Peyer's patch (tissue), 4 donors: ENCODE measurements around the gene LEF1.

ENCODE experiments used
- POLR2A ChIP-seq, 2 donors: fragments of 450-650 bp; IDR thresholded peaks; one replicate each; pipeline ENCODE4 v1.5.1; 2017; ENCODE audit warnings: antibody characterized with exemption in 2 of 2, mild to moderate bottlenecking in 2 of 2, moderate library complexity in 2 of 2
- TF ChIP-seq, protein P1 (sequence below), 6 experiments: fragments of 450-650 bp in 4 of 6; fragments of 200-600 bp in 2 of 6; sonication (generic) in 1 of 6; IDR thresholded peaks; one replicate each; pipeline ENCODE4 v1.5.1; 2017 to 2019; ENCODE audit warnings: antibody characterized with exemption in 6 of 6, mild to moderate bottlenecking in 3 of 6, moderate library complexity in 1 of 6

DNA sequence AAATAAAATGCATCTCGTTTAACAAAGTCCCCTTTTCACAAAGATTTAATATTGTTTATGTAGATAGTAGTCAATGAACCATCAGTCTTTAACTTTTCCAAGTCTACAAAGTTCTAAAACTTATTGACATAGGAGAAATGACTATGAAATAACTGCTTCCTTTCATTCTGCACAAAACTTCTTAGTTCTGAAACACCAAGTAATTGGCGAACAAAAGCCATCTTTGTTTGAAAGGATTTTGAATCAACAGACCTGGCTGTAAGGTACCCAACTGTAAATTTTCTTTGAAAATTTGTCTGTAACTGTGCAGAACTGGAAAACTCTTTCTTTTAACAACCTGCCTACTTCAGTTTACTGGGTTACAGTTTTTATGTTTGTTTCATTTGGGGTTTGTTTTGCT lies 25.9 kb downstream of the LEF1 start:
- TF ChIP-seq, protein P1, sequence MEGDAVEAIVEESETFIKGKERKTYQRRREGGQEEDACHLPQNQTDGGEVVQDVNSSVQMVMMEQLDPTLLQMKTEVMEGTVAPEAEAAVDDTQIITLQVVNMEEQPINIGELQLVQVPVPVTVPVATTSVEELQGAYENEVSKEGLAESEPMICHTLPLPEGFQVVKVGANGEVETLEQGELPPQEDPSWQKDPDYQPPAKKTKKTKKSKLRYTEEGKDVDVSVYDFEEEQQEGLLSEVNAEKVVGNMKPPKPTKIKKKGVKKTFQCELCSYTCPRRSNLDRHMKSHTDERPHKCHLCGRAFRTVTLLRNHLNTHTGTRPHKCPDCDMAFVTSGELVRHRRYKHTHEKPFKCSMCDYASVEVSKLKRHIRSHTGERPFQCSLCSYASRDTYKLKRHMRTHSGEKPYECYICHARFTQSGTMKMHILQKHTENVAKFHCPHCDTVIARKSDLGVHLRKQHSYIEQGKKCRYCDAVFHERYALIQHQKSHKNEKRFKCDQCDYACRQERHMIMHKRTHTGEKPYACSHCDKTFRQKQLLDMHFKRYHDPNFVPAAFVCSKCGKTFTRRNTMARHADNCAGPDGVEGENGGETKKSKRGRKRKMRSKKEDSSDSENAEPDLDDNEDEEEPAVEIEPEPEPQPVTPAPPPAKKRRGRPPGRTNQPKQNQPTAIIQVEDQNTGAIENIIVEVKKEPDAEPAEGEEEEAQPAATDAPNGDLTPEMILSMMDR (IDR thresholded peaks at IDR 0.05) = no peak
- no peak for TF ChIP-seq POLR2A (IDR thresholded peaks at IDR 0.05)
